GM12878 (cell line): ENCODE results near the gene FAM234B. TPM values are rescaled to one million over a fixed set of nuclear protein-coding genes. Genes with fewer than 3 reads are reported as not detected.

ENCODE experiments used
- ATAC-seq: fragments of 200-7000 bp; cut with Tn5 transposase; 3 replicates; pipeline ENCODE4 v1.9.1; 2020; ENCODE audit warnings: mild to moderate bottlenecking, moderate library complexity
- BruUV-seq: library from RNA; stranded (reverse); fragments of 400-500 nt; replicated peaks from 2 replicates; lab custom pipeline; 2021; lab: Mats Ljungman, UMichigan
- CTCF ChIA-PET: fragments of 300-600 bp; sonication (Branson Sonifier 250); formaldehyde crosslinking; extraction: SDS; loops from one replicate; lab custom pipeline; 2021; ENCODE audit warnings: inconsistent platforms; lab: Yijun Ruan, JAX
- POLR2A ChIA-PET: fragments of 350-600 bp; formaldehyde crosslinking; extraction: SDS; loops from one replicate; lab custom pipeline; 2021; ENCODE audit warnings: inconsistent platforms; lab: Charles Lee
- RAD21 ChIA-PET: fragments of 300-600 bp; sonication (Branson Sonifier 250); formaldehyde crosslinking; loops from one replicate; lab custom pipeline; 2023; ENCODE audit warnings: antibody characterized with exemption; ENCODE audit not compliant: unreplicated experiment; lab: Charles Lee
- SMC1A ChIA-PET: fragments of 300-600 bp; sonication (Branson Sonifier 250); formaldehyde crosslinking; loops from one replicate; lab custom pipeline; 2023; ENCODE audit not compliant: unreplicated experiment, uncharacterized antibody; lab: Charles Lee
- DNase-seq: peaks from one replicate; pipeline ENCODE4 v3.0.0-alpha.2; 2011; ENCODE audit warnings: low read depth, low spot score
- FAIRE-seq: peaks from 3 replicates; lab custom pipeline; 2011; peaks lifted over from hg19 to GRCh38; lab: Jason Lieb, UNC
- H2AFZ ChIP-seq: 2 replicates; pipeline ENCODE4 v1.6.0; 2011; ENCODE audit warnings: low read depth, low read length, control low read depth; ENCODE audit not compliant: control insufficient read depth
- H3K27ac ChIP-seq: 2 replicates; pipeline ENCODE4 v1.5.1; 2011; ENCODE audit warnings: control low read depth; ENCODE audit not compliant: control insufficient read depth, insufficient read depth
- H3K27me3 ChIP-seq, 2 experiments: replicated peaks in 1 of 2; 2 replicates each; pipeline versions ENCODE4 v1.6.0 to v1.6.1; 2011; ENCODE audit warnings: low read length in 1 of 2; ENCODE audit not compliant: control insufficient read depth in 2 of 2, insufficient read depth in 2 of 2
- H3K36me3 ChIP-seq, 2 experiments: 2 replicates each; pipeline ENCODE4 v1.5.1; 2011; ENCODE audit warnings: low read length in 1 of 2; ENCODE audit not compliant: control insufficient read depth in 2 of 2, insufficient read depth in 2 of 2
- H3K4me1 ChIP-seq: 2 replicates; pipeline ENCODE4 v1.6.1; 2011; ENCODE audit warnings: mild to moderate bottlenecking, low read length, moderate library complexity, mixed read lengths; ENCODE audit not compliant: control insufficient read depth, insufficient read depth
- H3K4me2 ChIP-seq: 2 replicates; pipeline ENCODE4 v1.6.0; 2011; ENCODE audit warnings: control low read depth; ENCODE audit not compliant: control insufficient read depth, insufficient read depth
- H3K4me3 ChIP-seq: fragments of 200-600 bp; sonication (generic); 2 replicates; pipeline ENCODE4 v1.5.1; 2016
- H3K79me2 ChIP-seq: 2 replicates; pipeline ENCODE4 v1.6.0; 2011; ENCODE audit warnings: low read length; ENCODE audit not compliant: control insufficient read depth, insufficient read depth
- H3K9ac ChIP-seq: 2 replicates; pipeline ENCODE4 v1.8.0; 2011; ENCODE audit warnings: low read length, control low read depth, mixed read lengths; ENCODE audit not compliant: control insufficient read depth, insufficient read depth
- H3K9me3 ChIP-seq: replicated peaks from 3 replicates; pipeline ENCODE4 v1.5.1; 2011; ENCODE audit warnings: mild to moderate bottlenecking, low read length; ENCODE audit not compliant: control insufficient read depth, insufficient read depth
- H4K20me1 ChIP-seq: 2 replicates; pipeline ENCODE4 v1.6.0; 2011; ENCODE audit not compliant: control insufficient read depth, insufficient read depth
- BACH1 ChIP-seq: fragments of 450-650 bp; IDR thresholded peaks from 2 replicates; pipeline ENCODE4 v1.6.1; 2017; ENCODE audit warnings: mild to moderate bottlenecking, borderline replicate concordance
- BMI1 ChIP-seq: fragments of 450-650 bp; IDR thresholded peaks from 2 replicates; pipeline ENCODE4 v1.6.1; 2016; ENCODE audit warnings: mild to moderate bottlenecking, moderate library complexity, borderline replicate concordance
- EGR1 ChIP-seq, 2 experiments: IDR thresholded peaks; 1 replicate in 1 of 2; 2 replicates in 1 of 2; pipeline ENCODE4 v1.6.1; 2011 to 2012; ENCODE audit warnings: low read depth in 2 of 2, low read length in 2 of 2, borderline replicate concordance in 1 of 2, mild to moderate bottlenecking in 1 of 2, moderate library complexity in 1 of 2
- FOXM1 ChIP-seq: IDR thresholded peaks from 2 replicates; pipeline ENCODE4 v1.6.1; 2012; ENCODE audit warnings: low read depth, mild to moderate bottlenecking, inconsistent platforms, low read length, moderate library complexity
- IRF3 ChIP-seq: fragments of 450-650 bp; IDR thresholded peaks from 2 replicates; pipeline ENCODE4 v1.6.1; 2014; ENCODE audit warnings: mild to moderate bottlenecking
- JUNB ChIP-seq: IDR thresholded peaks from 2 replicates; pipeline ENCODE4 v1.6.1; 2016; ENCODE audit warnings: antibody characterized with exemption, mild to moderate bottlenecking
- NBN ChIP-seq: fragments of 450-650 bp; IDR thresholded peaks from 2 replicates; pipeline ENCODE4 v1.6.1; 2016
- PKNOX1 ChIP-seq: fragments of 450-650 bp; IDR thresholded peaks from 2 replicates; pipeline ENCODE4 v1.6.1; 2016; ENCODE audit warnings: mild to moderate bottlenecking
- RAD21 ChIP-seq: IDR thresholded peaks from 2 replicates; pipeline ENCODE4 v1.6.1; 2011; ENCODE audit warnings: mild to moderate bottlenecking, low read depth, low read length, moderate library complexity; ENCODE audit not compliant: insufficient read depth
- RFX5 ChIP-seq: IDR thresholded peaks from 2 replicates; pipeline ENCODE4 v1.6.1; 2011; ENCODE audit warnings: low read depth, low read length, improper control_type of control experiment
- SPI1 ChIP-seq: IDR thresholded peaks from 2 replicates; pipeline ENCODE4 v1.6.1; 2011; ENCODE audit warnings: low read depth, mild to moderate bottlenecking, low read length, moderate library complexity, borderline replicate concordance; ENCODE audit not compliant: insufficient read depth
- STAT1 ChIP-seq: fragments of 450-650 bp; conservative IDR thresholded peaks from 2 replicates; pipeline ENCODE4 v1.6.1; 2014; ENCODE audit warnings: antibody characterized with exemption, mild to moderate bottlenecking
- ZNF687 ChIP-seq: fragments of 450-650 bp; IDR thresholded peaks from 2 replicates; pipeline ENCODE4 v1.6.1; 2017; ENCODE audit warnings: mild to moderate bottlenecking, moderate library complexity
- WGBS: methylation state at CpG from one replicate; pipeline ENCODE4 v1.1.6; 2016; ENCODE audit warnings: low lambda C conversion rate; ENCODE audit not compliant: insufficient replicate concordance, insufficient coverage; ENCODE audit errors: missing lambda C conversion rate; 5-methylcytosine and 5-hydroxymethylcytosine counted together
- in situ Hi-C: fragments of 300-500 bp; cut with MboI; formaldehyde crosslinking; loops from 9 replicates; pipeline ENCODE4 v1.14.3; 2018; ENCODE audit warnings: mixed read lengths
- intact Hi-C: fragments of 100-400 bp; cut with micrococcal nuclease; formaldehyde crosslinking; loops from one replicate; pipeline ENCODE4 v1.14.2; 2022; ENCODE audit not compliant: unreplicated experiment
- polyA plus RNA-seq, 11 experiments: library from polyadenylated mRNA; depleted of rRNA in 4 of 11; unstranded in 6 of 11; stranded (reverse) in 5 of 11; fragments of >200 nt; fragmentation: Nextera tagmentation in 4 of 11; fragmentation: Illumina TruSeq in 1 of 11; extraction: Ambion mirVana in 4 of 11; extraction: Trizol in 1 of 11; gene quantifications; 1 replicate in 1 of 11; 2 replicates in 10 of 11; pipeline versions ENCODE4 v1.2.1 to v1.2.3, GENCODE V29; 2011 to 2016; ENCODE audit warnings: inconsistent platforms in 2 of 11, missing spikeins in 2 of 11, low read depth in 1 of 11
- total RNA-seq, 4 experiments: library from RNA; depleted of rRNA in 3 of 4; stranded (reverse); fragments of >200 nt in 3 of 4; fragmentation: Illumina TruSeq in 1 of 4; extraction: Trizol in 1 of 4; gene quantifications; 2 replicates each; pipeline versions ENCODE4 v1.2.1 to v1.2.3, GENCODE V29; 2013 to 2021
- TF ChIP-seq, protein P1 (sequence below): fragments of 450-650 bp; formaldehyde crosslinking; IDR thresholded peaks from 2 replicates; pipeline ENCODE4 v1.4.0; 2020; ENCODE audit warnings: mild to moderate bottlenecking, moderate library complexity

The FAM234B gene
- total and polyA plus RNA-seq, 10 of the 15 experiments (the other 5 are each of a cell fraction or from before 2014, with no cell fraction given): 0.09 to 2.8 (median 0.18) TPM

DNA sequence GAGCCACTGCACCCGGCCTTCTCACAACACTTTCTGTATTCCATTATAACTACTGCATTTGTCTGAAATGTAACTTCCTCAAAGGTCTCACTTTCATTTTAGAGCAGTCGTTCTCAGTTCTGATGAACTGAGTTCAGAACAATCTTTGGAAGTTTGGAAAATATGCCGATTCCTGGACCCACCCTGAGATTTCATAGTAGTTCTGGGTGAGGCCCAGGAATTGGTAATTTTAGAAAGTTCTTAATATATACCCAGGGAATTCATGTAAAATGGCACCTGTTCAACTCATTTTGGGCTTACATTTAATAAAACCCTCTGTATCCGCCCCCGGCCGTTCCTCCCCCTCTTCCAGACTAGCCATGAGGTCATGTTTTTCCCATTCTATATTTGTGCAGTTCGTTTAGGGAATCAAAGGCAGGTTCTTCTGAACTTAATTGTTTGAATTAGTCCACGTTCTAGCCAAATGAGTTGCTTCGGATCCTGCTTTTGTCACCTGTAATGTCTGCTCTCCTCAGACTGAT lies 53.4 kb downstream of the FAM234B start:
- FAIRE-seq (peak; percentile 23), DNase-seq (no peak), ATAC-seq (no peak)
- H3K4me2 ChIP-seq: peak overlapping the region; percentile 46; the same call in 1 of the 2 replicates
- H4K20me1 ChIP-seq: no peaks in the 10 kb centered on the region
- H3K9me3 ChIP-seq: no peaks in the 10 kb centered on the region
- no peaks in the 10 kb centered on the region for H3K36me3 ChIP-seq
- peak overlapping the region; percentile 46 for H2AFZ ChIP-seq
- ChIA-PET CTCF (no interaction called here), RAD21 (no interaction called here), POLR2A (no interaction called here), SMC1A (interaction anchor here (0.8 kb wide), 1 partner anchor 37 kb away, joined by 3 read pairs; no protein-coding TSS in a partner anchor)
- 61% methylated on average over 9 of the region's 9 CpGs for WGBS
- H3K79me2 ChIP-seq: no peaks in the 10 kb centered on the region
- in situ Hi-C loops (no loop called here), intact Hi-C loops (loop anchor here (2.0 to 5.0 kb wide), 2 partner anchors 75 to 113 kb away; no protein-coding TSS in a partner anchor)
- no peak overlapping the region for H3K4me3 ChIP-seq
- no peak overlapping the region for H3K27ac ChIP-seq
- H3K27me3 ChIP-seq: peaks cover 2 to 3% of the 10 kb centered on the region in 2 experiments; a peak in 2 of 4 replicates
- H3K9ac ChIP-seq: no peak overlapping the region
- H3K4me1 ChIP-seq: peaks cover 23% of the 10 kb centered on the region; the same call in 1 of the 2 replicates
- BruUV-seq: no TSS peak
- TF ChIP-seq PKNOX1: no peak
- no peak for TF ChIP-seq SPI1
- no peak for TF ChIP-seq BACH1
- no peak for TF ChIP-seq NBN
- TF ChIP-seq, protein P1, sequence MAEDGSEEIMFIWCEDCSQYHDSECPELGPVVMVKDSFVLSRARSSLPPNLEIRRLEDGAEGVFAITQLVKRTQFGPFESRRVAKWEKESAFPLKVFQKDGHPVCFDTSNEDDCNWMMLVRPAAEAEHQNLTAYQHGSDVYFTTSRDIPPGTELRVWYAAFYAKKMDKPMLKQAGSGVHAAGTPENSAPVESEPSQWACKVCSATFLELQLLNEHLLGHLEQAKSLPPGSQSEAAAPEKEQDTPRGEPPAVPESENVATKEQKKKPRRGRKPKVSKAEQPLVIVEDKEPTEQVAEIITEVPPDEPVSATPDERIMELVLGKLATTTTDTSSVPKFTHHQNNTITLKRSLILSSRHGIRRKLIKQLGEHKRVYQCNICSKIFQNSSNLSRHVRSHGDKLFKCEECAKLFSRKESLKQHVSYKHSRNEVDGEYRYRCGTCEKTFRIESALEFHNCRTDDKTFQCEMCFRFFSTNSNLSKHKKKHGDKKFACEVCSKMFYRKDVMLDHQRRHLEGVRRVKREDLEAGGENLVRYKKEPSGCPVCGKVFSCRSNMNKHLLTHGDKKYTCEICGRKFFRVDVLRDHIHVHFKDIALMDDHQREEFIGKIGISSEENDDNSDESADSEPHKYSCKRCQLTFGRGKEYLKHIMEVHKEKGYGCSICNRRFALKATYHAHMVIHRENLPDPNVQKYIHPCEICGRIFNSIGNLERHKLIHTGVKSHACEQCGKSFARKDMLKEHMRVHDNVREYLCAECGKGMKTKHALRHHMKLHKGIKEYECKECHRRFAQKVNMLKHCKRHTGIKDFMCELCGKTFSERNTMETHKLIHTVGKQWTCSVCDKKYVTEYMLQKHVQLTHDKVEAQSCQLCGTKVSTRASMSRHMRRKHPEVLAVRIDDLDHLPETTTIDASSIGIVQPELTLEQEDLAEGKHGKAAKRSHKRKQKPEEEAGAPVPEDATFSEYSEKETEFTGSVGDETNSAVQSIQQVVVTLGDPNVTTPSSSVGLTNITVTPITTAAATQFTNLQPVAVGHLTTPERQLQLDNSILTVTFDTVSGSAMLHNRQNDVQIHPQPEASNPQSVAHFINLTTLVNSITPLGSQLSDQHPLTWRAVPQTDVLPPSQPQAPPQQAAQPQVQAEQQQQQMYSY (CRISPR knock-in tag): no peak
- TF ChIP-seq BMI1: no peak
- no peak for TF ChIP-seq FOXM1
- TF ChIP-seq JUNB: no peak
- no peak for TF ChIP-seq EGR1 (IDR thresholded peaks at IDR 0.05; ENCODE audit: borderline replicate concordance in 1 of 2, low read depth in 2 of 2, low read length in 2 of 2)
- TF ChIP-seq IRF3: no peak
- no peak for TF ChIP-seq RFX5
- TF ChIP-seq STAT1: no peak
- TF ChIP-seq ZNF687: no peak
- no peak for TF ChIP-seq RAD21
